Pancreas (tissue), 10 donors: ENCODE measurements around the gene BSND. TPM values are rescaled to one million over a fixed set of nuclear protein-coding genes. Genes with fewer than 3 reads are reported as not detected.

Experiments
- ATAC-seq, 4 donors: fragments of 200-7000 bp; cut with Tn5 transposase; one replicate each; pipeline versions ENCODE4 v1.8.0 to v1.9.1; 2020; ENCODE audit warnings: mild to moderate bottlenecking in 4 of 4, moderate library complexity in 4 of 4
- DNase-seq, 6 donors: peaks; one replicate each; pipeline ENCODE4 v3.0.0-alpha.2; 2020
- FAIRE-seq: peaks from 2 replicates; lab custom pipeline; 2012; peaks lifted over from hg19 to GRCh38; lab: Jason Lieb, UNC
- H3K27ac ChIP-seq, 4 donors: fragments of 200-600 bp; sonication (generic); 1 replicate in 3 of 4; 2 replicates in 1 of 4; pipeline versions ENCODE4 v1.5.0 to v1.8.0; 2020
- H3K27me3 ChIP-seq, 4 donors: fragments of 200-600 bp; one replicate each; pipeline ENCODE4 v1.8.0; 2021
- H3K36me3 ChIP-seq, 3 donors: fragments of 200-600 bp; sonication (generic) in 1 of 3; one replicate each; pipeline versions ENCODE4 v1.5.0 to v1.8.0; 2020 to 2021
- H3K4me1 ChIP-seq, 3 donors: fragments of 200-600 bp; one replicate each; pipeline ENCODE4 v1.8.0; 2021
- H3K4me3 ChIP-seq, 4 donors: fragments of 200-600 bp; sonication (generic) in 2 of 4; one replicate each; pipeline versions ENCODE4 v1.5.0 to v1.8.0; 2020 to 2021
- H3K9me3 ChIP-seq, 4 donors: fragments of 200-600 bp; one replicate each; pipeline ENCODE4 v1.8.0; 2021
- WGBS, 2 donors: extraction: QIAGEN DNeasy Blood & Tissue Kit; methylation state at CpG; one replicate each; pipeline ENCODE4 v1.1.7; 2013; 5-methylcytosine and 5-hydroxymethylcytosine counted together
- intact Hi-C, 3 donors: fragments of 100-400 bp; cut with DNase I; formaldehyde crosslinking; loops; one replicate each; pipeline versions ENCODE4 v1.11.1 to v1.14.2; 2022
- polyA plus RNA-seq, 2 donors: library from polyadenylated mRNA; stranded (reverse); fragments of 200-250 nt; gene quantifications; one replicate each; pipeline ENCODE4 v1.2.3, GENCODE V29; 2013
- total RNA-seq, 6 donors: library from RNA; stranded (reverse); fragmentation: NEBNext Ultra II Directional in 4 of 6; extraction: Animal tissue kit (Norgen Biotek cat#: 25700) in 4 of 6; gene quantifications; one replicate each; pipeline versions ENCODE4 v1.2.1 to v1.2.4, GENCODE V29; 2021 to 2023
- TF ChIP-seq, protein P1 (sequence below), 4 donors: fragments of 200-600 bp; sonication (generic) in 3 of 4; IDR thresholded peaks; one replicate each; pipeline versions ENCODE4 v1.5.0 to v1.8.0; 2021; ENCODE audit warnings: antibody characterized with exemption in 4 of 4
- donor health status: healthy with polysubstance abuse.
- donor health status: DM: no; HTN: no; CAD: no; lungs with moderate emphysema.
- donor health status: DM: no; HTN: no; CAD: no.
- donor health status: control.
- donor health status: control.
- donor health status: Bipolar disorder and iron deficiency.
- donor health status: DM: yes; HTN: yes; CAD: no.
- donor health status: DM: no; HTN: no; CAD: no.
- donor health status: DM: no; HTN: no; CAD: no.
- donor health status: DM: yes; HTN: yes; CAD: no.

Gene BSND
- total and polyA plus RNA-seq, 8 donors, result 0.02 to 0.04 TPM; not detected in 6

DNA sequence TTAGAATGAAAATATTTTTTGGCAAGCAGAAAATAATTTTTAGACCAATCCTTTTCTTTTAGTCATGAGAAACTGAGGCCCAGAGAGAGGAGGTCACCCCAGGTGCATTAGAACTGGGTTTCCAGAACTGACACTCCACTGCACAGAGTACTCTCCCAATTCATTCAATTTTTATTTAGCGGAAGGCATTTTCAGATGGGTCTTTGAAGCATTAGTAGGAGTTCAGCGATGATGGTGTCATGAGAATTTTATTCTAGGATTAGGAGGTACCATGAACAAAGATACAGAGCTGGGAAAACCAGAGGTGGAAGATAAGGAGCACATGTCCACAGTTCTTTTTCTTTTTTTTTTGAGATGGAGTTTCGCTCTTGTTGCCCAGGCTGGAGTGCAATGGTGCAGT lies 42.9 kb downstream of the BSND start:
- DNase-seq (no peak), ATAC-seq (no peak), FAIRE-seq (no peak)
- TF ChIP-seq, protein P1, sequence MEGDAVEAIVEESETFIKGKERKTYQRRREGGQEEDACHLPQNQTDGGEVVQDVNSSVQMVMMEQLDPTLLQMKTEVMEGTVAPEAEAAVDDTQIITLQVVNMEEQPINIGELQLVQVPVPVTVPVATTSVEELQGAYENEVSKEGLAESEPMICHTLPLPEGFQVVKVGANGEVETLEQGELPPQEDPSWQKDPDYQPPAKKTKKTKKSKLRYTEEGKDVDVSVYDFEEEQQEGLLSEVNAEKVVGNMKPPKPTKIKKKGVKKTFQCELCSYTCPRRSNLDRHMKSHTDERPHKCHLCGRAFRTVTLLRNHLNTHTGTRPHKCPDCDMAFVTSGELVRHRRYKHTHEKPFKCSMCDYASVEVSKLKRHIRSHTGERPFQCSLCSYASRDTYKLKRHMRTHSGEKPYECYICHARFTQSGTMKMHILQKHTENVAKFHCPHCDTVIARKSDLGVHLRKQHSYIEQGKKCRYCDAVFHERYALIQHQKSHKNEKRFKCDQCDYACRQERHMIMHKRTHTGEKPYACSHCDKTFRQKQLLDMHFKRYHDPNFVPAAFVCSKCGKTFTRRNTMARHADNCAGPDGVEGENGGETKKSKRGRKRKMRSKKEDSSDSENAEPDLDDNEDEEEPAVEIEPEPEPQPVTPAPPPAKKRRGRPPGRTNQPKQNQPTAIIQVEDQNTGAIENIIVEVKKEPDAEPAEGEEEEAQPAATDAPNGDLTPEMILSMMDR (IDR thresholded peaks at IDR 0.05), result no peak
- Histone ChIP-seq H3K27me3 (peaks cover 0 to 6% (median 0%) of the 10 kb centered on the region in 4 donors), H3K27ac (no peak overlapping the region), H3K36me3 (no peaks in the 10 kb centered on the region), H3K4me3 (no peak overlapping the region), H3K9me3 (no peaks in the 10 kb centered on the region), H3K4me1 (no peaks in the 10 kb centered on the region)
- 65 to 89% methylated on average over 3 of the region's 3 CpGs for WGBS, 2 donors
- intact Hi-C loops, result no loop called here

DNA sequence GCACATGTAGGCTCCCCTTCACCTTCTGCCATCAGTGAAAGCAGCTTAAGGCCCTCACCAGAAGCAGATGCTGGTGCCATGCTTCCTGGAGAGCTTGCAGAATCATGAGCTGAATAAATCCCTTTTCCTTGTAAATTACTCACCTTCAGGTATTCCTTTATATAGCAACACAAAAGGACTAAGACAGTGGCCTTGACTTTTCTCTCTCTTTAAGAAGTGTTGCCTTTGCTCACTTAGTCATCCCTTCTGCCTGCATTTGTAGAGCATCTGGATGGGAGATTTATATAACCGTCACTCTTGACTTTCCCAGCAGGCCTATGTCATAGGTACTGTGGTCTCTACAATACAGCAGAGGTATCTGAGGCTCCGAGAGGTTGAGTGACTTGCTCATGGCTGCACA lies 44.3 kb downstream of the BSND start:
- intact Hi-C loops, result no loop called here
- WGBS, 2 donors, result 93 to 94% methylated on average over 2 of the region's 2 CpGs
- DNase-seq (no peak), FAIRE-seq (no peak), ATAC-seq (no peak)
- TF ChIP-seq, protein P1 (IDR thresholded peaks at IDR 0.05), result no peak
- no peaks in the 10 kb centered on the region for H3K4me1 ChIP-seq
- H3K9me3 ChIP-seq, result no peaks in the 10 kb centered on the region
- no peak overlapping the region for H3K4me3 ChIP-seq
- no peaks in the 10 kb centered on the region for H3K27me3 ChIP-seq
- no peaks in the 10 kb centered on the region for H3K36me3 ChIP-seq
- no peak overlapping the region for H3K27ac ChIP-seq

DNA sequence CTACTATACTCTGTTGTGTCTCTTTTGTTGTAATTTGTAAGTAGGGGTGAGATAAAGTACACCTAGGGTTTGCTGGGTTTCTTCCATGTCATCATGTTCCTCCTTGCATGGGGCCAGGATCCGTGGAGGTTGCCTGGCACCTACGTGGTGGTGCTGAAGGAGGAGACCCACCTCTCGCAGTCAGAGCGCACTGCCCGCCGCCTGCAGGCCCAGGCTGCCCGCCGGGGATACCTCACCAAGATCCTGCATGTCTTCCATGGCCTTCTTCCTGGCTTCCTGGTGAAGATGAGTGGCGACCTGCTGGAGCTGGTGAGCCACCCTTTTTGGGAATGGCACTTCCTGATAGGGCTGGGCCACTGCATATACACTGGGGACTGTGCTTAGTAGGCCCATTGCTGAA lies 45.0 kb downstream of the BSND start:
- no peak for DNase-seq
- Histone ChIP-seq H3K27ac (no peak overlapping the region), H3K36me3 (no peaks in the 10 kb centered on the region), H3K4me1 (no peaks in the 10 kb centered on the region), H3K4me3 (no peak overlapping the region), H3K27me3 (no peaks in the 10 kb centered on the region), H3K9me3 (no peaks in the 10 kb centered on the region)
- intact Hi-C loops, result no loop called here
- 95 to 96% methylated on average over 9 of the region's 9 CpGs for WGBS, 2 donors
- no peak for ATAC-seq
- TF ChIP-seq, protein P1 (IDR thresholded peaks at IDR 0.05), result no peak
- no peak for FAIRE-seq

DNA sequence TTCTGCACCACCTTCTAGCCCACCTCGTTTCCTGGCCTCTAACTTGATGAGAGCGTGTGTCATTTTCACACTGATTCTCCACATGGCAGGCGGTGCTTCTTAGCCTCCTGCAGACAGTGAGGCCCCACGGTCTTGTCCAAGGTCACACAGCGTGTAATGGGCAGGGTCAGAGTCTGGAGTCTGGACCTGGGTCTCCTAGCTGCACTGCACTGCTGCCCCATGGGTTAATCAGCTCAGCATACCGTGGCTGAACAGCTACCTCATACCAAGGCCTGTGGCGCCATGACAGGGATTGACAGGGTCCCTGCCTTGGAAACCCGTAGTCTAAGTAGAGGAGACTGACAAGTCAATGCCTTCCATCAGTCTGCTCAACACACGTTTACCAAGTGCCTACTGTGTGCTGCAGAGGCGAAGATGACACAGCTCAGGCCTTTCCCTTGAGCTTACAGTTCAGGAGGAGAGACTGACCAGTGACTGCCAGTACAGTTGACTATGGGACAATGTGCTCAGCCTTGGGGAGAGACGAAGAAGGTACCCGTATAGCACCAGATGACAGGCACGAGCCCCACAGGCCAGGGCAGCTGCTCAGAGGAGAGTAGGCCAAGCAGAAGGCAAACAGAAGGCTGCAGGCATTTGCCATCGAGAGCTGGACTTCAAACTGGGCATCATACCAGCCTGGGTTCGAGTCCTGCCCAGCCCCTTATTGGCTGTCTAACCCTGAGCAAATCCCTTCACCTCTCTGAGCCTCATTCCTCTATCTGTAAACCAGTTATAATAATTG lies 46.1 kb downstream of the BSND start:
- H3K27me3 ChIP-seq, result no peaks in the 10 kb centered on the region
- H3K36me3 ChIP-seq, result no peaks in the 10 kb centered on the region
- no peak overlapping the region for H3K4me3 ChIP-seq
- WGBS, 2 donors, result 81 to 84% methylated on average over 15 of the region's 15 CpGs
- no peak overlapping the region for H3K27ac ChIP-seq
- TF ChIP-seq, protein P1 (IDR thresholded peaks at IDR 0.05), result no peak
- ATAC-seq, result no peak
- no peaks in the 10 kb centered on the region for H3K4me1 ChIP-seq
- DNase-seq, result no peak
- no peaks in the 10 kb centered on the region for H3K9me3 ChIP-seq
- intact Hi-C loops, result no loop called here
- no peak for FAIRE-seq

DNA sequence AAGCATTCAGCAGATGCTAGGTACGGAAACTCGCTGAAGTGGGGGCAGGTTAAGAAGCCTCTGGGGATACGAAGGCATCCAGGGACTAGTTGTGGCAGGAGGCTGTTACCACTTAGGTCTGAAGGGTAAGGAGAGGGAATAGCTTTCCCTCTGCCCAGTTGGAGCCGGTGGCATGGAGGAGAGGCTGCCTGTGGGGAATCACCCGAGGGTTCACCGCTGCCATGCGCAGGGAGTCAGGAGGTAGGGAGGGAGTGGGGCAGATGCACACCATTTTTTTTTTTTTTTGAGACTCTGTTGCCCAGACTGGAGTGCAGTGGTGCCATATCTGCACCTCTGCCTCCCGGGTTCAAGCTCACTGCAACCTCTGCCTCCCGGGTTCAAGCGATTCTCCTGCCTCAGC lies 46.7 kb downstream of the BSND start:
- Histone ChIP-seq H3K27me3 (no peaks in the 10 kb centered on the region), H3K9me3 (no peaks in the 10 kb centered on the region), H3K4me1 (no peaks in the 10 kb centered on the region), H3K36me3 (no peaks in the 10 kb centered on the region), H3K4me3 (no peak overlapping the region), H3K27ac (no peak overlapping the region)
- TF ChIP-seq, protein P1 (IDR thresholded peaks at IDR 0.05), result no peak
- intact Hi-C loops, result no loop called here
- ATAC-seq, result no peak
- no peak for DNase-seq
- WGBS, 2 donors, result 96% methylated on average over 10 of the region's 10 CpGs
- no peak for FAIRE-seq
